Activated CD4-positive, alpha-beta T cell treated with anti-CD3 and anti-CD28 coated beads for 1 hour (primary cell): Measurements from ENCODE around the gene ZBTB9.

Experiments used
- DNase-seq: peaks from one replicate; pipeline ENCODE4 v3.0.0-alpha.2; 2020

The ZBTB9 gene, protein sequence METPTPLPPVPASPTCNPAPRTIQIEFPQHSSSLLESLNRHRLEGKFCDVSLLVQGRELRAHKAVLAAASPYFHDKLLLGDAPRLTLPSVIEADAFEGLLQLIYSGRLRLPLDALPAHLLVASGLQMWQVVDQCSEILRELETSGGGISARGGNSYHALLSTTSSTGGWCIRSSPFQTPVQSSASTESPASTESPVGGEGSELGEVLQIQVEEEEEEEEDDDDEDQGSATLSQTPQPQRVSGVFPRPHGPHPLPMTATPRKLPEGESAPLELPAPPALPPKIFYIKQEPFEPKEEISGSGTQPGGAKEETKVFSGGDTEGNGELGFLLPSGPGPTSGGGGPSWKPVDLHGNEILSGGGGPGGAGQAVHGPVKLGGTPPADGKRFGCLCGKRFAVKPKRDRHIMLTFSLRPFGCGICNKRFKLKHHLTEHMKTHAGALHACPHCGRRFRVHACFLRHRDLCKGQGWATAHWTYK

DNA sequence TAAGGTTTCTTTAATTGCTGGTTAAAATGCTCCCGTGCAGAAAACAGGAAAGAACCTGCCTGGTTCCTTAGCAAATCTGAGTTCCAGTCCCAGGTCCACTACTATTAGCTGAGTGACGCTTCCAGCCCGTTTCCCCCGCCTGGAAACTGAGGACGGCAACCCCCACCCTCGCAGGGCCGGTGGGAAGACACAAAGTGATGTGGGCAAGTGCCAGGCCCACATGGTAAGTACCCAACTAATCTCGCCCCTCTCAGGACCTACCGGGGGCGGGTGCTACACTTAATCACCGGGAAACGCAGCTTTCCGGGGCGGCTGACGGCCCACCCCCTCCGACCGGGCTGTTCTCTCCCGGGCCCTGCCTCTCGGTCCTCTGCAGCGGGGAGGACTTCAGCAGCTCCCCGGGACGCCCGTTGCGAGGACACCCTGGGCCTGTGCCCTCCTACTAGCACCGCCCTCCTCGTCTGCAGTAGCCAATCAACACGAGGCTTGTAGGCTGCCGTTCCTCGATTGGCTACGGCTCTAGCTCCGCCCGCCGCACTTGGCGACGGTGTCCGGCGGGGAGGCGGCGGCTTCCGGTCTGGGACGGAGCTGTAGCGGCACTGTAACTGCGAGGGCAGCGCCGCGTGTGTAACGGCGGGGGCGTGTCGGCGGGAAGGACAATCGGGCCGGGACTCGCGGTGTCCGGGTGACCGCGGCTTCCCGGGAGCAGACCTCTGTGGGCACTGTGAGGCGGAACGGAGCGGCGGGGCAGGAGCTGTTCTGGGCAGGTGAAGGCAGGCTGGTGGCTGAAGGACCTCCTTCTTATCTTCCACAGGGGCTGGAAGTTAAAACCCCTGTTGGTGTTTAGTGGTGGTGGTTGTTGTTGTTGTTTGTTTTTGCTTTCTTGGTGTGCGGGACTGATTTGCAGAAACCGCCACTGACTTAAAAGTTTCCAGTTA lies at the start of gene ZBTB9:
ZBTB9 (plus strand) TSS at position 568 of the 938 bp plus-strand sequence. CDS start 525 bp downstream, outside the sequence.
- peak; percentile 87 for DNase-seq

DNA sequence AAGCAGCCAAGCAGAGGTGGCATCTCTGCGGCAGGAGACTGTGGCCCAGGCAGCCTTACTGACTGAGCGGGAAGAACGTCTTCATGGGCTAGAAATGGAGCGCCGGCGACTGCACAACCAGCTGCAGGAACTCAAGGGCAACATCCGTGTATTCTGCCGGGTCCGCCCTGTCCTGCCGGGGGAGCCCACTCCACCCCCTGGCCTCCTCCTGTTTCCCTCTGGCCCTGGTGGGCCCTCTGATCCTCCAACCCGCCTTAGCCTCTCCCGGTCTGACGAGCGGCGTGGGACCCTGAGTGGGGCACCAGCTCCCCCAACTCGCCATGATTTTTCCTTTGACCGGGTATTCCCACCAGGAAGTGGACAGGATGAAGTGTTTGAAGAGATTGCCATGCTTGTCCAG lies 49.5 kb upstream of the ZBTB9 start:
- no peak for DNase-seq

DNA sequence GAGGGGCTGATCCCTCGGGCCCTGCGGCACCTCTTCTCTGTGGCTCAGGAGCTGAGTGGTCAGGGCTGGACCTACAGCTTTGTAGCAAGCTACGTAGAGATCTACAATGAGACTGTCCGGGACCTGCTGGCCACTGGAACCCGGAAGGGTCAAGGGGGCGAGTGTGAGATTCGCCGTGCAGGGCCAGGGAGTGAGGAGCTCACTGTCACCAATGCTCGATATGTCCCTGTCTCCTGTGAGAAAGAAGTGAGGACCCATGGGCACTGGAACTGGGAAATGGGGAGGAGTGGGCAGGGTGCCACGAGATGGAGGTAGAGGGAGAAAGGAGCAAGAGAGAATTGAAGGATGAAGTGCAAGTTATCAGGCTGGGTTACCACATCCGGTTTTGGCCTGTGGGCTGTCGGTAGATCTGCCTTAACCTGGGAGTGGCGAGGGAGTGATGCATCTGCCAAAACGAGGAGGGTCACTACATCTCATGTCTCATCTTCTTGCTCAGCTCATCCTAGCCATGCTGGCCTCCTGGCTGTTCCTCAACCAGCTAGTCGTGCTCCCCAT lies 48.9 kb upstream of the ZBTB9 start:
- no peak for DNase-seq

DNA sequence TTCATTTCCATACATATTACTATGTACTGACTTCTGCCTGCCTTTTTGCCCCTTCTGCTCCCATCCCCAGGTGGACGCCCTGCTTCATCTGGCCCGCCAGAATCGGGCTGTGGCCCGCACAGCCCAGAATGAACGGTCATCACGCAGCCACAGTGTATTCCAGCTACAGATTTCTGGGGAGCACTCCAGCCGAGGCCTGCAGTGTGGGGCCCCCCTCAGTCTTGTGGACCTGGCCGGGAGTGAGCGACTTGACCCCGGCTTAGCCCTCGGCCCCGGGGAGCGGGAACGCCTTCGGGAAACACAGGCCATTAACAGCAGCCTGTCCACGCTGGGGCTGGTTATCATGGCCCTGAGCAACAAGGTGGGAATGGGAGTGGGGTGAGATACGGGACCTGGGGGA lies 48.2 kb upstream of the ZBTB9 start:
- DNase-seq, result no peak

DNA sequence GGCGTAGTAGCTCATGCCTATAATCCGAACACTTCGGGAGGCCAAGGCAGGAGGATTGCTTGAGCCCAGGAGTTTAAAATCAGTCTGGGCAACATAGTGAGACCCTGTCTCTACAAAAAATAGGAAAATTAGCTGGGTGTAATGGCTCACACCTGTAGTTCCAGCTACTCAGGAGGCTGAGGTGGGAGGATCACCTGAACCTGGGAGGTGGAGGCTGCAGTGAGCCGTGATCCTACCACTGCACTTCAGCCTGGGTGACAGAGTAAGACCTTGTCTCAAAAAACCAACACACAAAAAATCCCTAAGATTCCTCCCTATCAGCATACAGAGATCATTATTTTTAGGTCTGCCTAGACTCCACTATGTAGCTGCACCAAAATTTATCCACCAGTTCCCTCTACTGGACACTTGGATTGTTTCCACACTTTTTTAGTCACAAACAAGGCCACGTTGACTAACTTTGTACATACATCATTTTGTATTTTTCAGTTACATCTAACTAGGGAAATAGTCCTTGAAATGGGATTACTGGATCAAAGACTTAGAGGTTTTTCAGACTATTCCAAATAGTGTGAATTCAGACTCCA lies 47.2 kb upstream of the ZBTB9 start:
- DNase-seq, result no peak

DNA sequence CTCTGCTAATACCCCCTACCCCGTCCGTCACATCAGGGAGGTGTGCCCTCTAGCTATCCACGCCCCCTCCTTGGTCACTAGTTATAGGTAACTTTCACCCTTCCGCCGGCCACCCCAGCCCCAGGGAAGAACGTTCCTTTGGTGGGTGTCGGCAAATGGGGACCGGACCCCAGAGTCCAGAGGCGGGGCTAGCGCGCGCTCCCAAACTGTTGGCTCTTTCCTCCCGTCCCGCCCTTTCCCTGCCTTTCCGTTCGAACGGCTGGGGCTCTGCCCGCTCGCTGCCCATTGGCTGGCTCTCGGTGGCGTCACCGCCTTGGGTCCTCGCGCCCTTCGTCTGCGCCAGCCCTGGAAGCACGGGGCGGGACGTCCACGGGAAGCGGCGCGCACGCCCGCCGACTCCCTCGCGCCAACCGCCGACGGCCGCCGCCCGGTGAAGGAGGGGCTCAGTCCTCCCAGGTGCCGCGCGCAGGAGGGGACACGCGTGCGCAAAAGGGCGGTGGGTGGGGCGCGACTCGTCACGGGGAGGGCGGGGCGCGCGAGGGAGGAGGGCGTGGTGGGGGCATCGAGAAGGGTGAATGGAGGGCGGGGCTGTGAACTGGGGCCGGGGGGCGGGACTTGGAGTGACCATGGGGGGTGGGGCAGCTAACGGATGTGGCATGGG lies 44.2 kb upstream of the ZBTB9 start:
- DNase-seq, result peak; percentile 97

DNA sequence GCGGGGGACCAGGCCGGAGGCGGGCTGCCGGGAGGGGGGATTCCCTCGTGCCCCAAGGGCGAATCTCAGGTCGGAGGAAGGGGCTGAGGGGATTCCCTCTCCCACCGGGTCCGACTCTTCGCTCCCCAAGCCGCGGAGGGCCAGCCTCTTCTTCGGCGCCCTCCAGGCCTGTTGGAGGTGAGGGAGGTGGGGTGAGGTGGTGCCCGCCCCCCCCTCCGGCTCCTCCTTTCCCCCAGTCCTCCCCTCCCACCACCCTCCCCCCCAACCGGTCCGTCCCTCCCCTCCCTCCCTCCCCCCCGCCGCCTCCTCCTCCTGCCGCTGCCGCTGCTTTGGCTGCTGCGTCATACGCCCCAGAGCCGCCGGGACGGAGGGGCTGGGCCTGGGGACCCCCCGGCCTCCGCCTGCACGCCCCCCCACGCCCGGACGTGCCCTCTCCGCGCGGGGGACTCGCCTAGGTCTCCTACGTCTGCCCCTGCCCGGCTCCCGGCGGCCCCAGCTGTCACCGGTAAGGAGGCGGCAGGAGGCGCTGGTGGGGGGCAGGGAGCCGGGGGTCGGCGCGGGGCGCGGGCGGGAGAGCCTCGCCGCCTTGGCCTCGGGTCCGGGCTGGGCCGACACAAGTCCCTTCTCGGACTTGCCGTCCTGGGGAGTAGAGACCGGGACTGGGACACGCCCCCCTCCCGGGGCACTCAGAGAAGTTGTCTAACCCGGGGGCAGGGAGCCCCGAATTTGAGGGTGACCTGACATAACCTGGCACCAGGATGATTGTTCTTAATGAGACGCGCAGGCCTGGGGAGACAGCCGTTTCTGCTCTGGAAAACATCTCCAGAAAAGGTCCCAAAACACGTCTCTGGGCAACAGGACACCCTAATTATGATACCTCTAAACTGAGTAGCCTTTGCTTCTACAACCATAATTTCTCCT lies 43.4 kb upstream of the ZBTB9 start, which contains the start of gene PHF1:
PHF1 (plus strand) TSS at position 304 of the 921 bp plus-strand sequence. CDS start 1,250 bp downstream, outside the sequence.
- DNase-seq, result no peak

DNA sequence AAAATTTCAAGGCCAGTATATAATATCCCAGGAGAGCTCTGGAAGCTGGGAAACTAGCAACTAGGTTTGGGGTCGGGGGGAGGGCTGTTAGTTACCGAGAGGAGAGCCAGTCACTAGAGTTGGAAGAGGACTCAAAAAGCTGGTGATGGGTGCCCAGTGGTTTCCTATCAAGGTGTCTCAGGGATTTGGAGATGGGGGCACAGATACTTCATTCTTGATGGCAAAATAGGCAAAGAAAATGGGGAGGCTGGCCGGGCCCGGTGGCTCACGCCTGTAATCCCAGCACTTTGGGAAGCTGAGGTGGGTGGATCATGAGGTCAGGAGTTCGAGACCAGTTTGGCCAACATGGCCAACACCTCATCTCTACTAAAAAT lies 42.8 kb upstream of the ZBTB9 start:
- no peak for DNase-seq

DNA sequence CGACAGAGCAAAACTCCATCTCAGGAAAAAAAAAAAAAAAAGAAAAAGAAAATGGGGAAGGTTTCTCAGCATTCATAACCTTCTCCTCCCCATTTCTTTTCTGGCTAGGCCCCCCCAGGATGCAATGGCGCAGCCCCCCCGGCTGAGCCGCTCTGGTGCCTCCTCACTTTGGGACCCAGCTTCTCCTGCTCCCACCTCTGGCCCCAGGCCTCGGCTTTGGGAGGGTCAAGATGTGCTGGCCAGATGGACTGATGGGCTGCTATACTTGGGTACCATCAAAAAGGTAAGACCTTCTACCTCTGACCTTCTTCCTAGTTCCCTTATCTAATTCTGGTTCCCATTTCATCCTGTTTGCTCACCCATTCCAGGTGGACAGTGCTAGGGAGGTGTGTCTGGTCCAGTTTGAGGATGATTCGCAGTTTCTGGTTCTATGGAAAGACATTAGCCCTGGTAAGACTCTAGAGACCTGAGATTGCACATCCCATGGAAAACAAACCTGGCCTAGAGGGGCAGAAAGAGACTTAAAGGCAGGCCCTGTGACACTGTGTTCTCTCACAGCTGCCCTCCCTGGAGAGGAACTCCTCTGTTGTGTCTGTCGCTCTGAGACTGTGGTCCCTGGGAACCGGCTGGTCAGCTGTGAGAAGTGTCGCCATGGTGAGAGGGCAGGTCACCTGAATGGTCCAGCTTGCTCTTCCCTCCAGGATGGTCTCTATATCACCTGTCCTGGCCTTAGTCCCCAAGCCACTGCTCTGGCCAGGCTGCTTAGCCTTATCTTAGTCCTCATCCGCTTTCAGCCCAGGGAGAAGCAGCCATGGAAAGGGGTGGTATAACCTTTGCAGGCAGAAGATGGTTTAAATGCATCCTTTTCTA lies 42.0 kb upstream of the ZBTB9 start:
- no peak for DNase-seq

DNA sequence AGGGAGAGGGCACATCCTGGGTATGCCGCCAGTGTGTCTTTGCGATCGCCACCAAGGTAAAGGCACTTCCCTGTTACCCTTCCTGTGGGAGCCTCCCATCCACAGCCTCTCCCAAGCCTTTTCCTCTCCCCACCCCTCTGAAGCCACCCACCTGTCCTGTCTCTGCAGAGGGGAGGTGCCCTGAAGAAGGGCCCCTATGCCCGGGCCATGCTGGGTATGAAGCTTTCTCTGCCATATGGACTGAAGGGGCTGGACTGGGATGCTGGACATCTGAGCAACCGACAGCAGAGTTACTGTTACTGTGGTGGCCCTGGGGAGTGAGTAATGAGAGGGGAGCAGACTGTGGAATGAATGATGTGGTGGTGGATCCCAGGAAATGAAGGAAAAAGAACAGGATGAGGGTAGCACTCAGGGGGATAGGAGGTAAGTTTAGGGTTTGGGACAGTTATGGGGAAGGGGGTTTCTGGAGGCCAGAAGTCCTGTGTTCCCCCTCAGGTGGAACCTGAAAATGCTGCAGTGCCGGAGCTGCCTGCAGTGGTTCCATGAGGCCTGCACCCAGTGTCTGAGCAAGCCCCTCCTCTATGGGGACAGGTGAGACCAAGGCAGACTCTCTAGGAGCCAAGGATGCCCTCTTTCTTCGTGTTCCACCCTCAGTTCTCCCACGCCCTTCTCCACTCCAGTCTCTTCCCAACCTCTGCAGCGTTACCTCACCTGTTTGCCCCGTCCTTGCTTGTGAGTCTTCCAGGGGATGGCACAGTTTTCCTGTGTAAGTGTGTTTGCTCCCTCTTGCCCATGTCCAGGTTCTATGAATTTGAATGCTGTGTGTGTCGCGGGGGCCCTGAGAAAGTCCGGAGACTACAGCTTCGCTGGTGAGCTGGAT lies 40.9 kb upstream of the ZBTB9 start:
- no peak for DNase-seq

DNA sequence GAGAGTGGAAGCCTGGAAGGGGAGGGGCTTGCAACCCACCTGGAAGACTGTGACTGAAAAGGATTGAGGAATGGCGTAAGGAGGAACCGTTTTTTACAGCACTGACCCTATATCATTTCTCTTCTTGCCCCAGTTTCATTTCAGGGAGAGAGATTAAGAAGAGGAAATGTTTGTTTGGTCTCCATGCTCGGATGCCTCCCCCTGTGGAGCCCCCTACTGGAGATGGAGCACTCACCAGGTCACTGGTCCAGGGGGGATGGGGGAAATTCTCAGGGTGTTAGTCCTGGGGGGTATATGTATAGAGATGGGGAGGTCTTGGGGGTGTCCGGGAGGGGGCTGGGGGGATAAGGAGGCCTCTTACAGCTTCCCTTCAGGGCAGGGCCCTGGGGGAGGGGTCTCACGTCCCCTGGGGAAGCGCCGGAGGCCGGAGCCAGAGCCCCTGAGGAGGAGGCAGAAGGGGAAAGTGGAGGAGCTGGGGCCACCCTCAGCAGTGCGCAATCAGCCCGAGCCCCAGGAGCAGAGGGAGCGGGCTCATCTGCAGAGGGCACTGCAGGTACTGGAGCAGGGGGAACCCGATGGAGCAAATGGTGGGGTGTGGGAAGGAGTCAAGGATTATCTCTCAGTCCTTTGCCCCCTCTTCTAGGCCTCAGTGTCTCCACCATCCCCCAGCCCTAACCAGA lies 39.6 kb upstream of the ZBTB9 start:
- DNase-seq, result no peak

DNA sequence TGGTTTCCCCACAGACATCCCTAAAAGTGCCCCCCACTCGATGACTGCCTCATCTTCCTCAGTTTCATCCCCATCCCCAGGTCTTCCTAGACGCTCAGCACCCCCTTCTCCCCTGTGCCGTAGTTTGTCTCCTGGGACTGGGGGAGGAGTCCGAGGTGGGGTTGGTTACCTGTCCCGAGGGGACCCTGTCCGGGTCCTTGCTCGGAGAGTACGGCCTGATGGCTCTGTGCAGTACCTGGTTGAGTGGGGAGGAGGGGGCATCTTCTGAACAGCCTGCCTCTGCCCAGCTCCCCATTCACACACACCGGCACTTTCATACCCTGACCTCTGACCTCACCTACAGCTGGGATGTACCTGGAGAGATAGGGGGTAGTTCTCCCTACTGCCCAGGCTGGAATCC lies 38.5 kb upstream of the ZBTB9 start:
- no peak for DNase-seq

DNA sequence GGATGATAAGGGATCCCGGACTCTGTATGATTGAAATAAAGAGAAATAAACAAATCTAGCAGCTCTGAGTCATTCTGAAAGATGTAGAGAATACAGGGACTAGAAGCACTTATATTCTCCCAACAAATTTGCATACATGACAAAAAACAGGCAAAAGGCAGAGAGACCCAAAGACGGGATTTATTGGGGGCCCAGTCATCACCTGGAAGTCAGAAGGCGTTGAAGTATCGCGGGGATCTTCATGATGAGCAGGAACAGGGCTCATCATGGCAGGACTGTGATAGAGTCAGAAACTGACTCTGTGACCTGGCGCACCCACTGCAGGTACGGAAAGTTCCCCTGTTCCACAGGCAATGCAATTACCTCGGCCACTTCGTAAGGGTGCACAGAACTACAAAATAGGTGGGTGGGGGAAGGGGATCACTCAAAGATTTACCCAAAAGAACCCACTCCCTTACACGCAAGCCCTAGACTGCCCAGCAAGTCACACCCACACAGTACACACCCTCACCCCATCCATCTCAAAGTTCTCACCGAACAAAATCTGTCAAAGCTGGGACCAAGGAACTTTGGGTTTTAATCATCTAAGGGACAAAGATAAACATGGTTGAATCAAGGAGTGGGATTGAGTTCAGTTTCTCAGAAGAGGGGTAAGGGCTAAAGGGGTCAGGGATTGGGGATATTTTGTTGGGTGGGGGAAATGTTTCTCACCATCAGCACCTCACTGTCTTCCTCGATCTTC lies 37.8 kb upstream of the ZBTB9 start:
- DNase-seq, result no peak

DNA sequence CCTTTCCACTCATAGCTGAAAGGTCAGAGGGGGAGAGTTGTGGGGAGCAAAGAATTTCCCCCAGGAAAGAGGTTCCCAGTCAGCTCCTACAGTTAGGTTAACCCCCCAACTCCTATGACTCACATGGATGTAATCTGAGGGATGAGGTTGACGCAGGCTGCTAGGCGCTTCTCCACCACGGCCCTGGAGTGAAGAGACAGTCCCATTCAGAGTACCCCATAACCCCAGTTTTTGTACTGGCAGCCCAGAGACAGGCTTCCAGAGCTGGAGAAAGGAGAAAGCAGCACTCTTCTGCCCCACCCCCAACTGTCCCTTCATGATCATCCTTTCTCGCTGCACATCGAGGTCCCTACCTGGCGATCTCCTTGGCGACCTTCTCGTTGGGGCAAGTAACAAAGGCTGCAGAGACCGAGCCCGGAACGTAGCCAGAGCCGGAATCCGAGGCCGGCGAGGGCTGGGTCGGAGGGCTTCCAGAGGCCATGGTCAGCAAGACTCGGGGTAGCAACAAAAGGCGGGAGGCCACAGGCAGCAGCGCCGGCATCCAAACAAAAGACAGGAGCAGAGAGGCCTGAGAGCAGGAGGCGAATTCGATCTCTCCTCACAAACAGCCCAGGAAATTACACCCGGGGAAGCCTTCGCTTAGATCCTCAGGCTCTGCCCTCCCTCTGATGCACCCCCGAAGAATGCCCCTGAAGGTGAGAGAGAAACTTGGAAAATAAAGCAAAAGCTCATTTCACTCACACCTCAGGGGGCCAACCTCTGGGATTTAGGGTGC lies 37.1 kb upstream of the ZBTB9 start:
- DNase-seq, result no peak

DNA sequence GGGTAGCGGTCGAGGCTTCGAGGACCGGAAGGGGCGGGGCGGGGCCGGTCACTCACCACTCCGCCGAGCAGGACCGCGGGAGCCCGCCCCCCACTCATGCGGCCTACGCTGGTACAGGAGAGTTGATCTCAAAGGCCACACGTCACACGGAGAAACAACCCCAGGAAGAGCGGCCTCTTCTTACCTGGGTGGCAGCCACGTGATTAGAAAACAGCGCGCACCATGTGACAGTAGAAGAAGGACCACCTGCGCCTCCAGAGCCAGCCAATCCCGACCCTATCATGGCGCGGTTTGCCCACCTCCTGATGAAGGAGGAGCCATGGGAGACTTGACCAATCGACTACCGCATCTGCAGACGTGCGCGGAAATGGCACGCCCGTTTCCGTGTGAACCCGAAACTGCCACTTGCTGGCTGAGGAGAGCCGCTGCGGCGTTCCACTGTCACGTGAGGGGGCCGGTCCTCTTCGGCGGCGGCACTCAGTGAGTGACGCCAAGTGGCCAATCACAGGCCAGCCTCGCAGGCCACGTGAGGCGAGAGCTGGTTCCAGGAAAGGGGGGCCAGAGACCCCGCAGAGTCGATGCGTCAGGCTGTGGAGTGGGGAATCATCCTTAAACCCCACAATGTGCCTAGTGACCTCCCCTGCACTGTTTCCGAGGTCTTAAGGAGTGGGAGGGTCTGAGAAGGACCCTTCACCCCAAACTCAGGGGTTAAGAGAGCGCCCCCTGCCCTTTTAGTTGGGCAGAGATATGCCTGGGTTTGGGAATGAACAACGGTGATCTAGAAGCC lies 36.3 kb upstream of the ZBTB9 start, which contains the start of gene CUTA:
CUTA (minus strand) TSS at position 205 of the 787 bp plus-strand sequence; CDS start at position 98, 107 bp downstream.
- DNase-seq, result peak; percentile 99
